Ishikawa (cell line): ENCODE data around the gene P4HA3.

Experiments used
- CEBPB ChIP-seq: IDR thresholded peaks from 2 replicates; pipeline ENCODE4 v1.6.1; 2012
- CREB1 ChIP-seq: IDR thresholded peaks from 2 replicates; pipeline ENCODE4 v1.6.1; 2012; ENCODE audit warnings: low read depth
- EGR1 ChIP-seq: IDR thresholded peaks from 2 replicates; pipeline ENCODE4 v1.6.1; 2012
- EP300 ChIP-seq: IDR thresholded peaks from 2 replicates; pipeline ENCODE4 v1.6.1; 2012; ENCODE audit warnings: borderline replicate concordance
- FOXM1 ChIP-seq: IDR thresholded peaks from 2 replicates; pipeline ENCODE4 v1.6.1; 2012; ENCODE audit warnings: low read depth, borderline replicate concordance
- NFIC ChIP-seq: IDR thresholded peaks from 2 replicates; pipeline ENCODE4 v1.6.1; 2012
- RAD21 ChIP-seq: IDR thresholded peaks from 2 replicates; pipeline ENCODE4 v1.6.1; 2012; ENCODE audit warnings: low read depth
- REST ChIP-seq: IDR thresholded peaks from 2 replicates; pipeline ENCODE4 v1.6.1; 2012; ENCODE audit warnings: low read depth, mild to moderate bottlenecking
- TAF1 ChIP-seq: IDR thresholded peaks from 2 replicates; pipeline ENCODE4 v1.6.1; 2012; ENCODE audit warnings: low read depth, mild to moderate bottlenecking
- YY1 ChIP-seq: IDR thresholded peaks from 2 replicates; pipeline ENCODE4 v1.6.1; 2012; ENCODE audit warnings: low read depth
- ZBTB7A ChIP-seq: IDR thresholded peaks from 2 replicates; pipeline ENCODE4 v1.6.1; 2012; ENCODE audit warnings: low read depth
- TF ChIP-seq, protein P1 (sequence below): IDR thresholded peaks from 2 replicates; pipeline ENCODE4 v1.6.1; 2012
- TF ChIP-seq, protein P2 (sequence below): IDR thresholded peaks from 2 replicates; pipeline ENCODE4 v1.6.1; 2012

GRCh38 chr11:74341921-74342320 is 30.5 kb upstream of the P4HA3 start:
- no peak for TF ChIP-seq EP300
- no peak for TF ChIP-seq TAF1
- no peak for TF ChIP-seq YY1
- TF ChIP-seq RAD21: no peak
- TF ChIP-seq FOXM1: no peak
- TF ChIP-seq CREB1: no peak
- no peak for TF ChIP-seq CEBPB
- TF ChIP-seq, protein P1, sequence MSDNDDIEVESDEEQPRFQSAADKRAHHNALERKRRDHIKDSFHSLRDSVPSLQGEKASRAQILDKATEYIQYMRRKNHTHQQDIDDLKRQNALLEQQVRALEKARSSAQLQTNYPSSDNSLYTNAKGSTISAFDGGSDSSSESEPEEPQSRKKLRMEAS: no peak
- TF ChIP-seq, protein P2, sequence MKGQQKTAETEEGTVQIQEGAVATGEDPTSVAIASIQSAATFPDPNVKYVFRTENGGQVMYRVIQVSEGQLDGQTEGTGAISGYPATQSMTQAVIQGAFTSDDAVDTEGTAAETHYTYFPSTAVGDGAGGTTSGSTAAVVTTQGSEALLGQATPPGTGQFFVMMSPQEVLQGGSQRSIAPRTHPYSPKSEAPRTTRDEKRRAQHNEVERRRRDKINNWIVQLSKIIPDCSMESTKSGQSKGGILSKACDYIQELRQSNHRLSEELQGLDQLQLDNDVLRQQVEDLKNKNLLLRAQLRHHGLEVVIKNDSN: no peak
- no peak for TF ChIP-seq REST
- no peak for TF ChIP-seq NFIC
- TF ChIP-seq ZBTB7A: no peak
- TF ChIP-seq EGR1: no peak
